ENCODE data around the gene MAP3K5. TPM values are rescaled to one million over a fixed set of nuclear protein-coding genes. Genes with fewer than 3 reads are reported as not detected.

MAP3K5 gene
- total RNA-seq, 1 donor from 2014 or later = 24.4 TPM

- CTCF ChIA-PET = no interaction called here
- H3K27me3 Mint-ChIP-seq = peaks cover 19% of the 10 kb centered on the region
- no peak for TF ChIP-seq CTCF (IDR thresholded peaks at IDR 0.05)
These were observed 277.7 kb downstream of the MAP3K5 start for GRCh38 chr6:136514591-136514990.

GRCh38 chr6:136511926-136512325, 280.4 kb downstream of the MAP3K5 start:
- Mint-ChIP-seq H3K36me3 (ENCODE audit: low read depth) (no peaks in the 10 kb centered on the region), H3K27ac (no peak overlapping the region), H3K9me3 (no peaks in the 10 kb centered on the region), H3K4me3 (no peak overlapping the region), H3K27me3 (peaks cover 9% of the 10 kb centered on the region), H3K4me1 (no peaks in the 10 kb centered on the region)
- DNase-seq (no peak), ATAC-seq (ENCODE audit: low read depth) (no peak)
- no peak for TF ChIP-seq CTCF (IDR thresholded peaks at IDR 0.05)
- intact Hi-C loops (cut with micrococcal nuclease) = no loop called here
- ChIA-PET CTCF (no interaction called here), POLR2A (no interaction called here)

More at GRCh38 chr6:136514591-136514990, 277.7 kb downstream of the MAP3K5 start:
- H3K4me3 Mint-ChIP-seq = no peak overlapping the region
- POLR2A ChIA-PET = interaction anchor here (0.6 kb wide), 1 partner anchor 18 kb away, joined by 4 read pairs; no protein-coding TSS in a partner anchor
- DNase-seq (no peak), ATAC-seq (ENCODE audit: low read depth) (no peak)
- no peak overlapping the region for H3K27ac Mint-ChIP-seq
- intact Hi-C loops (cut with micrococcal nuclease) = no loop called here
- no peaks in the 10 kb centered on the region for H3K4me1 Mint-ChIP-seq
- no peaks in the 10 kb centered on the region for H3K36me3 Mint-ChIP-seq (ENCODE audit: low read depth)
- no peaks in the 10 kb centered on the region for H3K9me3 Mint-ChIP-seq

GRCh38 chr6:136511397-136511796, 280.9 kb downstream of the MAP3K5 start:
- ChIA-PET POLR2A (no interaction called here), CTCF (no interaction called here)
- H3K4me1 Mint-ChIP-seq = no peaks in the 10 kb centered on the region
- H3K27me3 Mint-ChIP-seq = peaks cover 9% of the 10 kb centered on the region
- no peaks in the 10 kb centered on the region for H3K36me3 Mint-ChIP-seq (ENCODE audit: low read depth)
- H3K27ac Mint-ChIP-seq = no peak overlapping the region
- H3K9me3 Mint-ChIP-seq = no peaks in the 10 kb centered on the region
- no peak overlapping the region for H3K4me3 Mint-ChIP-seq
- DNase-seq = no peak
- TF ChIP-seq CTCF (IDR thresholded peaks at IDR 0.05) = no peak
- intact Hi-C loops (cut with micrococcal nuclease) = no loop called here
- no peak for ATAC-seq (ENCODE audit: low read depth)

- Mint-ChIP-seq H3K9me3 (no peaks in the 10 kb centered on the region), H3K27ac (no peak overlapping the region), H3K27me3 (peaks cover 9% of the 10 kb centered on the region), H3K36me3 (ENCODE audit: low read depth) (no peaks in the 10 kb centered on the region), H3K4me3 (no peak overlapping the region), H3K4me1 (no peaks in the 10 kb centered on the region)
- TF ChIP-seq CTCF (IDR thresholded peaks at IDR 0.05) = no peak
- ChIA-PET CTCF (no interaction called here), POLR2A (no interaction called here)
- DNase-seq (no peak), ATAC-seq (ENCODE audit: low read depth) (no peak)
- intact Hi-C loops (cut with micrococcal nuclease) = no loop called here
These were observed 281.5 kb downstream of the MAP3K5 start for GRCh38 chr6:136510782-136511181.

GRCh38 chr6:136510299-136510698, 282.0 kb downstream of the MAP3K5 start:
- DNase-seq = no peak
- H3K27ac Mint-ChIP-seq = no peak overlapping the region
- H3K27me3 Mint-ChIP-seq = peaks cover 7% of the 10 kb centered on the region
- intact Hi-C loops (cut with micrococcal nuclease) = no loop called here
- TF ChIP-seq CTCF (IDR thresholded peaks at IDR 0.05) = no peak
- H3K9me3 Mint-ChIP-seq = no peaks in the 10 kb centered on the region
- CTCF ChIA-PET = no interaction called here
- H3K4me1 Mint-ChIP-seq = no peaks in the 10 kb centered on the region
- H3K36me3 Mint-ChIP-seq (ENCODE audit: low read depth) = no peaks in the 10 kb centered on the region
- POLR2A ChIA-PET = no interaction called here
- ATAC-seq (ENCODE audit: low read depth) = no peak
- no peak overlapping the region for H3K4me3 Mint-ChIP-seq
